ENCODE results near the gene UBE2Z. TPM values are rescaled to one million over a fixed set of nuclear protein-coding genes. Genes with fewer than 3 reads are reported as not detected.

UBE2Z gene
- total and polyA plus RNA-seq, 2 of the 8 experiments (the other 6 are each of a cell fraction or from before 2014, with no cell fraction given) = 73.4 to 75.9 TPM

DNA sequence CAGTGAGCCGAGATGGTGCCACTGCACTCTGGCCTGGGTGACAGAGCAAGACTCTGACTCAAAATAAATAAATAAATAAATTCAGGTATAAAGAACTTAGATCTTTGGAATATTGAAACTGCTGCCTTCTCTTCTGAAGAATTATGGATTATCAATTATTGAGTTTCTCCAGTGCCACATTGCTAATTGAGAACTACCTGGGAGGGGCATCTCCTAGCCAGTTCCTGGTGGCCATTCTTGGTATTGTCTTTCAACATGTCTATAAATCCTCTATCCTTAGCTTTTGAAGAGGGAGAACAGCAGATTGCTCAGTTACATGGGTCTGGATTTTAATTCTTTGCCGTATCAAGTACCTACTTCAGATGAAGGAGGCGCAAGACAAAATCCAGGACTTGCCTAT is 48.2 kb upstream of the UBE2Z start:
- no peak overlapping the region for H2AK5ac ChIP-seq (ENCODE audit: low read depth, low read length)
- 100% methylated on average over 3 of the region's 3 CpGs; no CpG with 5 or more reads in 1 of the 2 experiments for WGBS, 2 experiments (ENCODE audit: extremely low coverage in 1 of 2, insufficient coverage in 1 of 2, insufficient read length in 1 of 2, insufficient replicate concordance in 2 of 2, low coverage in 1 of 2, low lambda C conversion rate in 2 of 2, missing lambda C conversion rate in 1 of 2)
- H3K79me2 ChIP-seq (ENCODE audit: control insufficient read depth in 1 of 2, insufficient read depth in 2 of 2, low read length in 2 of 2) = no peaks in the 10 kb centered on the region
- FAIRE-seq (no peak), DNase-seq (ENCODE audit: low read depth in 1 of 2, low spot score in 2 of 2) (no peak)
- no peak overlapping the region for H3K4me2 ChIP-seq (ENCODE audit: insufficient read depth in 1 of 2, low read depth in 2 of 2, low read length in 2 of 2)
- H3K18ac ChIP-seq (ENCODE audit: extremely low read depth, low read length) = no peak overlapping the region
- H2BK15ac ChIP-seq (ENCODE audit: low read length) = no peak overlapping the region
- H3K79me1 ChIP-seq (ENCODE audit: low read depth, low read length) = no peaks in the 10 kb centered on the region
- H2BK12ac ChIP-seq (ENCODE audit: low read depth, low read length) = no peak overlapping the region
- H3K14ac ChIP-seq (ENCODE audit: insufficient read length) = no peak overlapping the region
- CTCF ChIA-PET (ENCODE audit: partially characterized antibody) = interaction anchor here (0.6 to 88.5 kb wide), 11 partner anchors 5 to 188 kb away, joined by 3 to 2590 read pairs (median 3); partner anchors contain the start of genes ATP5MC1, CALCOCO2, PRAC2 and TTLL6
- no peaks in the 10 kb centered on the region for H3K27me3 ChIP-seq (replicated peaks in 1 of 4; ENCODE audit: control insufficient read depth in 3 of 4, extremely low read depth in 1 of 4, insufficient read depth in 3 of 4, low read length in 3 of 4)
- no peak overlapping the region for H2BK120ac ChIP-seq (replicated peaks; ENCODE audit: low read depth, low read length)
- H3K9me3 ChIP-seq (ENCODE audit: insufficient read depth in 2 of 2, low read depth in 1 of 2, low read length in 1 of 2) = no peaks in the 10 kb centered on the region
- no peaks in the 10 kb centered on the region for H4K20me1 ChIP-seq (replicated peaks in 1 of 2; ENCODE audit: control insufficient read depth in 1 of 2, insufficient read depth in 2 of 2, low read length in 2 of 2)
- no peak overlapping the region for H3K27ac ChIP-seq (ENCODE audit: low read depth, low read length)
- H2AFZ ChIP-seq (ENCODE audit: low read length) = no peak overlapping the region
- H3K9ac ChIP-seq (replicated peaks in 1 of 4; ENCODE audit: extremely low read depth in 1 of 4, low read depth in 3 of 4, low read length in 3 of 4) = no peak overlapping the region
- no peak overlapping the region for H3K4ac ChIP-seq (replicated peaks; ENCODE audit: insufficient read length, low read depth, low read length)
- H2BK5ac ChIP-seq (ENCODE audit: low read depth, low read length) = no peak overlapping the region
- TF ChIP-seq CHD2 (IDR thresholded peaks at IDR 0.05; ENCODE audit: low read length) = no peak
- TF ChIP-seq RAD21 (IDR thresholded peaks at IDR 0.05 in 1 of 2, conservative IDR thresholded peaks at IDR 0.05 in 1 of 2; ENCODE audit: low read depth in 2 of 2, low read length in 2 of 2) = peak in 1 of 2 experiments; percentile 20; a peak in 1 of 4 replicates
- peak in 2 of 3 experiments; percentile 15 to 36; a peak in 2 of 4 replicates for TF ChIP-seq CTCF (IDR thresholded peaks at IDR 0.05; ENCODE audit: control extremely low read depth in 1 of 3, insufficient read depth in 1 of 3, low read depth in 1 of 3, low read length in 3 of 3)
- no peak for TF ChIP-seq JUND (IDR thresholded peaks at IDR 0.05; ENCODE audit: low read length)
- TF ChIP-seq HDAC6 (IDR thresholded peaks at IDR 0.05; ENCODE audit: low read depth, low read length) = no peak
- H4K5ac ChIP-seq (ENCODE audit: insufficient read length, low read depth, low read length) = no peak overlapping the region
- no peak overlapping the region for H2BK20ac ChIP-seq (ENCODE audit: low read length)
- H3K4me3 ChIP-seq (ENCODE audit: extremely low read depth in 1 of 4, insufficient read depth in 2 of 4, low read depth in 3 of 4, low read length in 4 of 4) = no peak overlapping the region
- POLR2A ChIA-PET (ENCODE audit: partially characterized antibody) = no interaction called here
- no peaks in the 10 kb centered on the region; a peak in 1 of 8 replicates for H3K36me3 ChIP-seq (ENCODE audit: control insufficient read depth in 2 of 4, insufficient read depth in 4 of 4, low read length in 3 of 4)
- no peaks in the 10 kb centered on the region for H3K4me1 ChIP-seq (replicated peaks in 1 of 4; ENCODE audit: control insufficient read depth in 3 of 4, insufficient read depth in 4 of 4, low read length in 3 of 4)
- no peak overlapping the region for H4K91ac ChIP-seq (replicated peaks; ENCODE audit: insufficient read length, low read length)
- no peak overlapping the region for H4K8ac ChIP-seq (ENCODE audit: extremely low read depth, insufficient read depth, low read length)
- no peak overlapping the region for H3K56ac ChIP-seq (replicated peaks; ENCODE audit: insufficient read length, low read depth, low read length)
- no peaks in the 10 kb centered on the region for H3K23me2 ChIP-seq (ENCODE audit: low read depth, low read length)
- no peak overlapping the region for H3K23ac ChIP-seq (ENCODE audit: insufficient read length)
